Fibroblast of mammary gland (primary cell): ENCODE measurements around the gene ZGLP1.
"Not testable (repeated sequence)": the region's sequence is repeated elsewhere in the genome, so short reads cannot be mapped to it uniquely, and the experiment has no call there.

Experiments
- DNase-seq: peaks from one replicate; pipeline ENCODE4 v3.0.0-alpha.2; 2010; ENCODE audit warnings: low read depth
- H3K4me3 ChIP-seq: 2 replicates; pipeline ENCODE4 v1.5.1; 2011; ENCODE audit warnings: low read depth, mild to moderate bottlenecking, low read length, moderate library complexity; ENCODE audit not compliant: control insufficient read depth
- TF ChIP-seq, protein P1 (sequence below): conservative IDR thresholded peaks from 2 replicates; pipeline ENCODE4 v1.5.1; 2011; ENCODE audit warnings: low read depth, low read length, inconsistent platforms; ENCODE audit not compliant: control insufficient read depth, insufficient read depth

Gene ZGLP1

DNA sequence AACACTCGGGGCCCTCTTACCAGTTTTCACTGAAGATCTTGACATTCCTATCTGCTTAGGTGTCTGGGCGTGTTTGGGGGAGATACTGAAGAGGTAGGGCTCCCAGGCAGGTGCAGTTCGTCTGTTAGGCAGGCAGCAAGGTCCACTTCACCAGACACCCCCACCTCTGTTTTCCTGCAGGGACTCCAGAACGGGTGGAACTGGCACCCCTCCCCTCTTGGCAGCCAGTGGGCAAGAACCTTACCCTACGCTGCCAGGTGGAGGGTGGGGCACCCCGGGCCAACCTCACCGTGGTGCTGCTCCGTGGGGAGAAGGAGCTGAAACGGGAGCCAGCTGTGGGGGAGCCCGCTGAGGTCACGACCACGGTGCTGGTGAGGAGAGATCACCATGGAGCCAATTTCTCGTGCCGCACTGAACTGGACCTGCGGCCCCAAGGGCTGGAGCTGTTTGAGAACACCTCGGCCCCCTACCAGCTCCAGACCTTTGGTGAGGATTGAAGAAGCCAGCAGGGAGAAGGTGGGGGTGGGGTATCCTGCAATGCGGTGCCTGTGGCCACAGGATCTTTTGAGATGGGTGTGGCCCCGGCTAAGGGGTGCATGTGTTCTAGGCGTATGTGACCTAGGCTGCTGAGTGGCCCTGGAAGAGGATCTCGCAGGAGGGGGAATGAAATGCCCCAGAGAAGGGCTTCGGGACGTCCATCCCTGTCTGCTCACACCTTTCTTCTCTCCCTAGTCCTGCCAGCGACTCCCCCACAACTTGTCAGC lies 26.1 kb downstream of the ZGLP1 start:
- TF ChIP-seq, protein P1, sequence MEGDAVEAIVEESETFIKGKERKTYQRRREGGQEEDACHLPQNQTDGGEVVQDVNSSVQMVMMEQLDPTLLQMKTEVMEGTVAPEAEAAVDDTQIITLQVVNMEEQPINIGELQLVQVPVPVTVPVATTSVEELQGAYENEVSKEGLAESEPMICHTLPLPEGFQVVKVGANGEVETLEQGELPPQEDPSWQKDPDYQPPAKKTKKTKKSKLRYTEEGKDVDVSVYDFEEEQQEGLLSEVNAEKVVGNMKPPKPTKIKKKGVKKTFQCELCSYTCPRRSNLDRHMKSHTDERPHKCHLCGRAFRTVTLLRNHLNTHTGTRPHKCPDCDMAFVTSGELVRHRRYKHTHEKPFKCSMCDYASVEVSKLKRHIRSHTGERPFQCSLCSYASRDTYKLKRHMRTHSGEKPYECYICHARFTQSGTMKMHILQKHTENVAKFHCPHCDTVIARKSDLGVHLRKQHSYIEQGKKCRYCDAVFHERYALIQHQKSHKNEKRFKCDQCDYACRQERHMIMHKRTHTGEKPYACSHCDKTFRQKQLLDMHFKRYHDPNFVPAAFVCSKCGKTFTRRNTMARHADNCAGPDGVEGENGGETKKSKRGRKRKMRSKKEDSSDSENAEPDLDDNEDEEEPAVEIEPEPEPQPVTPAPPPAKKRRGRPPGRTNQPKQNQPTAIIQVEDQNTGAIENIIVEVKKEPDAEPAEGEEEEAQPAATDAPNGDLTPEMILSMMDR: no peak
- DNase-seq: no peak
- H3K4me3 ChIP-seq: no peak overlapping the region

GRCh38 chr19:10282043-10282442 lies 27.6 kb downstream of the ZGLP1 start:
- H3K4me3 ChIP-seq, DNase-seq: not testable (repeated sequence)

DNA sequence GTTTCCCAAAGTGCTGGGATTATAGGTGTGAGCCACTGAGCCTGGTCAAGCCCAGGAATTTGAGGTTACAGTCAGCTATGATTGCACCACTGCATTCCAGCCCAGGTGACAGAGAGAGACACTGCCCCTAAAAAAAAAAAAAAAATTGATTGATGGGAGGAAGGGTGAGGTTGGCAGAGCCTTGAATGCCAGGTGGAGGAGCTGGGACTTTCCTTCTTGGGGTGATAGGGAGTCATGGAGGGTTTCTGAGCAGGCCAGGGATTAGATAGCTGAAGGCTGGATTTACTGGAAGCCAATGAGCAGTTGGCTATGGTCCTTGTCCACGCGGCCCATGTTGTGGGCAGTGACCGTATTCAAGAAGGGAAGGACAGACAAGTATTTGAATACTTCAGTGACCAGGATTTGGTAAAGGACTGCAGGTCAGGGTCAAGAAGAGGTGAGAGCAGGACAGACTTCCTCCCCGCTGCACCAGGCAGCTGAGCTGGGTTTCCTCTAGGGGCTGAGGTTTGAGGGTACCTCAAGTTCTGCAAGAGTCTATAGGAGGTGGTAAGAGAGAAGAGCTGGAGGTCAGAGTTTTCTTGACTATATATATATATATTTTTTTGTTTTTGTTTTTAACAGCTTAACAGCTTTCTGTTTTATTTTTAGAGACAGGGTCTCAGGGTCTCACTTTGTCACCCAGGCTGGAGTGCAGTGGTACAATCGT lies 29.7 kb downstream of the ZGLP1 start:
- DNase-seq: no peak
- TF ChIP-seq, protein P1: no peak
- H3K4me3 ChIP-seq: no peak overlapping the region

- DNase-seq: no peak
- H3K4me3 ChIP-seq: no peak overlapping the region
- TF ChIP-seq, protein P1: no peak
Observed at GRCh38 chr19:10278935-10279334, 30.7 kb downstream of the ZGLP1 start.

GRCh38 chr19:10277795-10278589 lies 31.6 kb downstream of the ZGLP1 start:
- TF ChIP-seq, protein P1: no peak
- no peak for DNase-seq

GRCh38 chr19:10274589-10274988 lies 35.0 kb downstream of the ZGLP1 start:
- no peak for DNase-seq
- no peak overlapping the region for H3K4me3 ChIP-seq
- TF ChIP-seq, protein P1: no peak

More at GRCh38 chr19:10277795-10278589, 31.6 kb downstream of the ZGLP1 start:
- no peak overlapping the region for H3K4me3 ChIP-seq
